Vagina (tissue), 2 donors: ENCODE data around the gene COX8A. TPM values are rescaled to one million over a fixed set of nuclear protein-coding genes. Genes with fewer than 3 reads are reported as not detected.
"Not testable (repeated sequence)": the region's sequence is repeated elsewhere in the genome, so short reads cannot be mapped to it uniquely, and the experiment has no call there.

Experiments
- DNase-seq, 2 donors: peaks; one replicate each; pipeline ENCODE4 v3.0.0-alpha.2; 2017; ENCODE audit errors: extremely low spot score in 2 of 2
- H3K27ac ChIP-seq: fragments of 200-600 bp; sonication (generic); one replicate; pipeline ENCODE4 v1.5.1; 2019
- H3K27me3 ChIP-seq: fragments of 200-600 bp; sonication (generic); one replicate; pipeline ENCODE4 v1.5.1; 2019
- H3K36me3 ChIP-seq, 2 donors: fragments of 200-600 bp; sonication (generic); one replicate each; pipeline ENCODE4 v1.5.1; 2017 to 2019
- H3K4me1 ChIP-seq: fragments of 200-600 bp; sonication (generic); one replicate; pipeline ENCODE4 v1.5.1; 2019
- H3K4me3 ChIP-seq, 2 donors: fragments of 200-600 bp; sonication (generic); 1 replicate in 1 of 2; 2 replicates in 1 of 2; pipeline ENCODE4 v1.5.1; 2016 to 2019
- H3K9me3 ChIP-seq: fragments of 200-600 bp; sonication (generic); one replicate; pipeline ENCODE4 v1.5.1; 2019
- POLR2A ChIP-seq, 2 donors: fragments of 450-650 bp; IDR thresholded peaks; one replicate each; pipeline ENCODE4 v1.6.1; 2017; ENCODE audit warnings: antibody characterized with exemption in 2 of 2, mild to moderate bottlenecking in 2 of 2, moderate library complexity in 2 of 2
- POLR2AphosphoS5 ChIP-seq, 2 donors: sonication (generic); formaldehyde crosslinking; IDR thresholded peaks; one replicate each; pipeline ENCODE4 v1.9.0; 2017; ENCODE audit warnings: antibody characterized with exemption in 2 of 2, mild to moderate bottlenecking in 2 of 2, low read depth in 1 of 2; ENCODE audit not compliant: insufficient read depth in 1 of 2
- intact Hi-C: fragments of 100-400 bp; cut with DNase I; formaldehyde crosslinking; loops from one replicate; pipeline ENCODE4 v1.15.1; 2023
- total RNA-seq: library from RNA; depleted of rRNA; stranded (reverse); fragments of >200 nt; gene quantifications from one replicate; pipeline ENCODE4 v1.2.3, GENCODE V29; 2016
- TF ChIP-seq, protein P1 (sequence below), 3 experiments: fragments of 450-650 bp in 2 of 3; fragments of 200-600 bp in 1 of 3; sonication (generic) in 1 of 3; IDR thresholded peaks; one replicate each; pipeline ENCODE4 v1.5.1; 2017 to 2019; ENCODE audit warnings: antibody characterized with exemption in 3 of 3, mild to moderate bottlenecking in 2 of 3, moderate library complexity in 2 of 3

COX8A gene
- total RNA-seq, 1 donor from 2014 or later = 383 TPM

DNA sequence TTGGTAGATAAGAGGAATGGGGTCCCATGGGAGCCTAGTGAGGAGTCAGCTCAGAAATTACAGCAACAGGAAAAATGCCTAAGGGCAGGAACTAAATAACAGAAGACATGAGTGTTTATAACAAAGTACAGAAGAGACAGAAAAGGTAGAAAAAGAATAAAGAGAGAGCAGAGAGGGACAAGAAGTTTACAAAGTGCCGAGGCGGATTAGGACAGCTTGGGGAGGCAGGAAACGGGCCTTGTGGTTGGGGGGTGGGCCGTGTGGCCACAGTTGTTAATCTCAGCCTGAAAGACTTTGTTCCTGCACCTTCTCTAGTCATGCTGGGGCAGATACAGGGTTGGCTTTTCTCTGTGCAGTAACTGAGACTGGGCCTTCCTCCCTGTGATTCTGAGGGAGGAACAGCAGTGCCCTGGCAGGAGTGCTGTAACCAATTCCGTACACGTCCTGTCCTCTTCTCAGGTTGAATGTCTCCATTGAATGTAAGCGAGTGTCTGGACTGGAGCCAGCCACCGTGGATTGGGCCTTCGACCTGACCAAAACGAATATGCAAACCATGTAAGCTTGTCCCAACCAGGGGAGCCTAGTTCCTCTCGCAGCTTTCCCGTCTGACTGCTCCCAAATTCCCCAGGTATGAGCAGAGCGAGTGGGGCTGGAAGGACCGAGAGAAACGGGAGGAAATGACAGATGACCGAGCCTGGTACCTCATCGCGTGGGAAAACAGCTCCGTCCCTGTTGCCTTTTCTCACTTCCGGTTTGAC, 22.5 kb upstream of the COX8A start:
- no peak for DNase-seq
- intact Hi-C loops = no loop called here
- TF ChIP-seq POLR2A (IDR thresholded peaks at IDR 0.05) = no peak
- TF ChIP-seq, protein P1, sequence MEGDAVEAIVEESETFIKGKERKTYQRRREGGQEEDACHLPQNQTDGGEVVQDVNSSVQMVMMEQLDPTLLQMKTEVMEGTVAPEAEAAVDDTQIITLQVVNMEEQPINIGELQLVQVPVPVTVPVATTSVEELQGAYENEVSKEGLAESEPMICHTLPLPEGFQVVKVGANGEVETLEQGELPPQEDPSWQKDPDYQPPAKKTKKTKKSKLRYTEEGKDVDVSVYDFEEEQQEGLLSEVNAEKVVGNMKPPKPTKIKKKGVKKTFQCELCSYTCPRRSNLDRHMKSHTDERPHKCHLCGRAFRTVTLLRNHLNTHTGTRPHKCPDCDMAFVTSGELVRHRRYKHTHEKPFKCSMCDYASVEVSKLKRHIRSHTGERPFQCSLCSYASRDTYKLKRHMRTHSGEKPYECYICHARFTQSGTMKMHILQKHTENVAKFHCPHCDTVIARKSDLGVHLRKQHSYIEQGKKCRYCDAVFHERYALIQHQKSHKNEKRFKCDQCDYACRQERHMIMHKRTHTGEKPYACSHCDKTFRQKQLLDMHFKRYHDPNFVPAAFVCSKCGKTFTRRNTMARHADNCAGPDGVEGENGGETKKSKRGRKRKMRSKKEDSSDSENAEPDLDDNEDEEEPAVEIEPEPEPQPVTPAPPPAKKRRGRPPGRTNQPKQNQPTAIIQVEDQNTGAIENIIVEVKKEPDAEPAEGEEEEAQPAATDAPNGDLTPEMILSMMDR (IDR thresholded peaks at IDR 0.05) = no peak
- H3K4me1 ChIP-seq = peaks cover 19% of the 10 kb centered on the region
- H3K36me3 ChIP-seq = peaks cover 0 to 23% of the 10 kb centered on the region in 2 donors
- H3K4me3 ChIP-seq = no peak overlapping the region
- H3K9me3 ChIP-seq = no peaks in the 10 kb centered on the region
- peak overlapping the region; percentile 27 for H3K27ac ChIP-seq
- no peaks in the 10 kb centered on the region for H3K27me3 ChIP-seq

DNA sequence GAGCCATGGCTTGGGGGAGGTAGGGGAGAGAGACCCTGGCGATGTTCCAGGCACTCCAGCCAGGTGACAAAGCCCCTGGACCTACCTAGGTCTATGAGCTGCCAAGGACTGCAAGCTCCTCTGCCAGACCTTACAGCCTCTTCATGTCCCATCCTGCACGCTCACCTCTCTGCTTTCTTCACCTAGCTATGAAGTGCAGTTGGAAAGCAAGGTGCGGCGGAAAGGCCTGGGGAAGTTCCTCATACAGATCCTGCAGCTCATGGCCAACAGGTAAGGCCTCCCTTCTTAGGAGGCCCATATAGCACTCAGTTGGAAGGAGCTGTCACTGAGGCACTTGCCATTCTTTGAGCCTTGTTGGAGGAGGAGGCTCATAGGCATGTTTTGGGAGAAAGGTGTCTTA, 21.9 kb upstream of the COX8A start:
- H3K27me3 ChIP-seq = no peaks in the 10 kb centered on the region
- peaks cover 0 to 23% of the 10 kb centered on the region in 2 donors for H3K36me3 ChIP-seq
- no peak overlapping the region for H3K27ac ChIP-seq
- no peak for DNase-seq
- intact Hi-C loops = no loop called here
- no peak overlapping the region for H3K4me3 ChIP-seq
- TF ChIP-seq POLR2A (IDR thresholded peaks at IDR 0.05) (no peak), POLR2AphosphoS5 (IDR thresholded peaks at IDR 0.05; ENCODE audit: insufficient read depth in 1 of 2, low read depth in 1 of 2) (no peak)
- TF ChIP-seq, protein P1 (IDR thresholded peaks at IDR 0.05) = no peak
- peaks cover 19% of the 10 kb centered on the region for H3K4me1 ChIP-seq
- no peaks in the 10 kb centered on the region for H3K9me3 ChIP-seq

DNA sequence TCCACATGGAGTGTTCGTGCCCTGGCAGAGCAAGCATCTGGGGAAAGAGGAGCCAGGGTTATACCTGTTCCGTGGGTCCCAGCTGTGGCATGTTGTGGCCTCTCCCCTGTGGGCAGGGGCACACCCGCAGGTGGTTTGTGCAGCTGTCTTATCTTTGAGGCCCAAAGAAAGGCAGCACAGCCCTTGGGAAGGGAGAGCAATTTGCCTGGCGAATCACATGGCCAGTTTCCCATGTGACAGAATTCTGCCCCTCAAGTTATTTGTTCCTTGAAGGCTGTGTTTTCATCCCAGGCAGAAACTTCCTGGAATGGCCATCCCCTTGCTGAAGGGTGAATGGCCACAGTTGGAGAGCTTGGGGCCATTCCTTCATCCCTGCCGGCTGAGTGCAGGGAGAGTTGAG, 16.4 kb upstream of the COX8A start:
- H3K4me3 ChIP-seq = no peak overlapping the region
- H3K36me3 ChIP-seq = peaks cover 0 to 23% of the 10 kb centered on the region in 2 donors
- H3K4me1 ChIP-seq = peaks cover 27% of the 10 kb centered on the region
- no peak for DNase-seq
- H3K9me3 ChIP-seq = no peaks in the 10 kb centered on the region
- H3K27ac ChIP-seq = no peak overlapping the region
- TF ChIP-seq POLR2AphosphoS5 (IDR thresholded peaks at IDR 0.05; ENCODE audit: insufficient read depth in 1 of 2, low read depth in 1 of 2) (no peak), POLR2A (IDR thresholded peaks at IDR 0.05) (no peak)
- TF ChIP-seq, protein P1 (IDR thresholded peaks at IDR 0.05) = no peak
- H3K27me3 ChIP-seq = no peaks in the 10 kb centered on the region
- intact Hi-C loops = no loop called here

DNA sequence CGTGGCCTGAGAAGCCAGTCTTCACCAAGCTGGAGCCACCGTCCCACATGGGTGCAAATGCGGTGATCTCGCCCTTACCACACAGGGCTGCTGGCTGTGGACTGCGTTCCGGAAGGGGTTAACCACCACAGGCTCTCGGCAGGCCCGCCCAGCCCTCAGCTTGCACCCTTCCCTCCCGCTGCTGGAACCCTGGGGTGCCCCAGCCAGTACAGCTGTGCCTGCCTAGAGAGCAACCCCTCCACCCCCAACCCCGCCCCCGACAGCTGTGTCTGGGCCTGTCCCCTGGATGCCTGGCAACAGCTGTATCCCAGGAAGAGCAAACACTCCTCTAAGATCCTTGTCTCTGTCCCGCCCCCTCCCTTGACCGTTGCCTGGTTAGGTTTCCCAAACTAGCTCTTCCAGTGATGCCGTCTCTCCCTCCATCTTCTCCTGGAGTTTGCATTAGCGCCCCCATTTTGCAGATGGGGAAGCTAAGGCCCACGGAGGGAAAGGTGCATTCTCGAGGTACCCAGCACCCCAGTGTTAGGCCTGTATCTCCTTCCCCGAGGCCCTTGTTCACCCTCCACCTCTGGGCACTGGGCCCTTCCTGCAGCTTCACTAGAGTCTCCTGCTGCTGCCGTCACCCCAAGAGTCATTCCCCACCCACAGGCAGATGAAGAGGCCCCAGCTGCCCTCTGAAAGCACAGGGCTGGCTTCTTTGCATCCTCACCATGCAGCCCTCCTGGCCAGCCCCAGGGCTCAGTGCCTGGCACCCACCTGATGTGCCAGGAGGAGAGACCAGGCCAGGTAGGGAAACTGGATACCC, 12.6 kb upstream of the COX8A start:
- H3K27me3 ChIP-seq = no peaks in the 10 kb centered on the region
- no peak for TF ChIP-seq POLR2A (IDR thresholded peaks at IDR 0.05)
- TF ChIP-seq, protein P1 (IDR thresholded peaks at IDR 0.05) = no peak
- TF ChIP-seq POLR2AphosphoS5 (IDR thresholded peaks at IDR 0.05; ENCODE audit: insufficient read depth in 1 of 2, low read depth in 1 of 2) = no peak
- H3K4me1 ChIP-seq = peaks cover 18% of the 10 kb centered on the region
- H3K4me3 ChIP-seq = no peak overlapping the region
- no peak for DNase-seq
- H3K9me3 ChIP-seq = no peaks in the 10 kb centered on the region
- no peaks in the 10 kb centered on the region for H3K36me3 ChIP-seq
- intact Hi-C loops = no loop called here
- H3K27ac ChIP-seq = no peak overlapping the region

DNA sequence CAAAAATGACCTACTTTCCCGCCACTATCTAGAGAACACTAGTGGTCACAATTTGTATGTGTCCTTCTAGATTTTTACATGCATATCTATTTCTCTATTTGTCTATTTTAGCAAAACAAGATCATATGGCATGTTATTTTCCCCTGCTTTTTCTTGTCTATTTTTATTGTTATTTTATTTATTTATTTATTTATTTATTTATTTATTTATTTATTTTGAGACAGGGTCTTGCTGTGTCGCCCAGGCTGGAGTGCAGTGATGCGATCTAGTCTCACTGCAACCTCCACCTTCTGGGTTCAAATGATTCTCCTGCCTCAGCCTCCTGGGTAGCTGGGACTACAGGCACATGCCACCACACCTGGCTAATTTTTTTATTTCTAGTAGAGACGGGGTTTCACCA, 10.5 kb upstream of the COX8A start:
- H3K27ac ChIP-seq, H3K27me3 ChIP-seq, DNase-seq, H3K4me3 ChIP-seq, H3K9me3 ChIP-seq, H3K36me3 ChIP-seq, intact Hi-C loops: not testable (repeated sequence)
- H3K4me1 ChIP-seq = peaks cover 18% of the 10 kb centered on the region
